D721Med (cell line): ENCODE results near the gene ATAD3B.
"Not testable (repeated sequence)": the region's sequence is repeated elsewhere in the genome, so short reads cannot be mapped to it uniquely, and the experiment has no call there.

Experiments
- DNase-seq: peaks from one replicate; pipeline ENCODE4 v3.0.0; 2011; ENCODE audit warnings: low spot score; ENCODE audit not compliant: insufficient read length
- FAIRE-seq: peaks from 2 replicates; lab custom pipeline; 2011; peaks lifted over from hg19 to GRCh38; lab: Jason Lieb, UNC
- CTCF ChIP-seq: IDR thresholded peaks from 2 replicates; pipeline ENCODE4 v1.5.1; 2012; ENCODE audit warnings: mild to moderate bottlenecking, control low read depth; ENCODE audit not compliant: insufficient read depth; ENCODE audit errors: missing control alignments

The ATAD3B gene

GRCh38 chr1:1437904-1438376 lies 33.6 kb upstream of the ATAD3B start:
- TF ChIP-seq CTCF, result no peak
- DNase-seq, result peak; percentile 2
- FAIRE-seq, result no peak

GRCh38 chr1:1438531-1439381 lies 32.8 kb upstream of the ATAD3B start:
- TF ChIP-seq CTCF, result no peak
- no peak for FAIRE-seq
- DNase-seq, result no peak

- no peak for FAIRE-seq
- DNase-seq, result peak; percentile 2
- TF ChIP-seq CTCF, result no peak
These were observed 31.9 kb upstream of the ATAD3B start for GRCh38 chr1:1439546-1440261.

GRCh38 chr1:1440262-1441001 lies 31.1 kb upstream of the ATAD3B start:
- no peak for TF ChIP-seq CTCF
- FAIRE-seq, result no peak
- DNase-seq, result no peak

- TF ChIP-seq CTCF, result peak; percentile 70
- FAIRE-seq (no peak), DNase-seq (peak; percentile 67)
These were observed 30.3 kb upstream of the ATAD3B start for GRCh38 chr1:1441002-1441888.

GRCh38 chr1:1442069-1442770 lies 29.3 kb upstream of the ATAD3B start:
- TF ChIP-seq CTCF, result no peak
- no peak for DNase-seq
- FAIRE-seq, result no peak

GRCh38 chr1:1446631-1447030 lies 24.9 kb upstream of the ATAD3B start:
- not testable (repeated sequence) for DNase-seq, FAIRE-seq
